GM19023 (cell line): ENCODE measurements around the gene GHITM.
"Not testable (repeated sequence)": the region's sequence is repeated elsewhere in the genome, so short reads cannot be mapped to it uniquely, and the experiment has no call there.

Source experiments
- ATAC-seq: cut with Tn5 transposase; IDR thresholded peaks from one replicate; pipeline ENCODE4 v1.9.1; 2021; ENCODE audit warnings: mild to moderate bottlenecking, moderate library complexity; ENCODE audit not compliant: unreplicated experiment

The GHITM gene

GRCh38 chr10:84147347-84147746 is 8.0 kb downstream of the GHITM start:
- no peak for ATAC-seq

DNA sequence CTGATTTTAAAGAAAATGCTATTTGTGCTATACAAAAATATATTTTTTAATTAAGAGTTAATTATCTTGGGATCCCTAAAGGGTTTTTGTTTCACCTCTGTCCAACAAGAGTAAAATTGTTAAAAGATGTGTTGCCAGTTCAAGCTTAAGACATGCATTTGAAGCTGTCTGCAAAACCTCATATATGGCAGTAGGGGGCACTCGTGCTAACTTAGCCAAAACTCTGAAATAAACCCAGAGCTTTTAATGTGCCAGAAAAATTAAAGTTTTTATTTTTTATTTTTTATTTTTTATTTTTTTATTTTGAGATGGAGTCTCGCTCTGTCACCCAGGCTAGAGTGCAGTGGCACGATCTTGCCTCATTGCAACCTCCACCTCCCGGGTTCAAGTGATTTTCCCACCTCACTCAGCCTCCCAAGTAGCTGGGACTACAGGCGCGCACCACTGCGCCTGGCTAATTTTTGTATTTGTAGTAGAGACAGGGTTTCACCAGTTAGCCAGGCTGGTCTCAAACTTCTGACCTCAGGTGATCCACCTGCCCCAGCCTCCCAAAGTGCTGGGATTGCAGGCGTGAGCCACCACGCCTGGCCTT is 8.8 kb downstream of the GHITM start:
- not testable (repeated sequence) for ATAC-seq

GRCh38 chr10:84149854-84150253 is 10.5 kb downstream of the GHITM start:
- no peak for ATAC-seq

DNA sequence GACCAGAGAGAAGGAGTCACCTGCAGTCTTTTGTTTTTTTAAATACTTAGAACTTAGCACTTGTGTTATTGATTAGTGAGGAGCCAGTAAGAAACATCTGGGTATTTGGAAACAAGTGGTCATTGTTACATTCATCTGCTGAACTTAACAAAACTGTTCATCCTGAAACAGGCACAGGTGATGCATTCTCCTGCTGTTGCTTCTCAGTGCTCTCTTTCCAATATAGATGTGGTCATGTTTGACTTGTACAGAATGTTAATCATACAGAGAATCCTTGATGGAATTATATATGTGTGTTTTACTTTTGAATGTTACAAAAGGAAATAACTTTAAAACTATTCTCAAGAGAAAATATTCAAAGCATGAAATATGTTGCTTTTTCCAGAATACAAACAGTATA is 13.5 kb downstream of the GHITM start:
- ATAC-seq, result no peak

DNA sequence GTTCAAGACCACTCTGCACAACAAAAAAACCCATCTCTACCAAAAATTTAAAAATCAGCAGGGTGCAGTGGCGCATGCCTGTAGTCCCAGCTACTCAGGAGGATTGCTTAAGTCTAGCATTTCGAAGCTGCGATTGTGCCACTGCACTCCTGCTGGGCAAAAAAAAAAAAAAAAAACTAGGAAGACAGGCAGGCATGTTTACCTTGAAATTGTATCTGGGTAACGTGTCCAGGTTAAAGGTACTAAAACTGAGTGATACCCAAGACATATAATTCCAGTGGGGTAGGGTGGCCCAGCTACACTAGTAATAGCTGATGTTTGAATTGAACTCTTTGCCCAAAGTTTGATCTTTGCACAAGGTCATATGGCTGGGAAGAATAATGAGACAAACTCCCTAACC is 16.2 kb downstream of the GHITM start:
- ATAC-seq, result no peak

GRCh38 chr10:84156009-84156408 is 16.7 kb downstream of the GHITM start:
- ATAC-seq, result no peak

- peak; percentile 60 for ATAC-seq
Measured at GRCh38 chr10:84156768-84157167, 17.5 kb downstream of the GHITM start.

DNA sequence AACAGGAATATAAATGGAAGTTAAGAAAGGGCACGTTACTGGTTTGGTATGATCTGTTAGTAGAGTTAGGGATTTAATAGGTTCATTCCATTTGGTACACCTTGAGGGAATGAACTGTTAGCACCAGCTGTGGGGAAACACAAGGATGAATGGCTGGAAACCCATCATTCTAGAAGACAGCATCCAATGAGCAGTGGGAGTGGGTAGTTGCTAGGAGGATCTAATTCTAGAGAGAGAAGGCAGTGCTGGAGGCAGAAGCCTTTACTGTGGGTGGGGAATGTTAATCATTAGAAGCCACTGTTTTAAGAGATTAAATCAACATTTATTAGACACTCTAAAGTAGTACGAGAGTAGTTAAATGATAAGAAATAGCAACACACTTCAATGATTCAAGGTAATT is 18.8 kb downstream of the GHITM start:
- no peak for ATAC-seq

- ATAC-seq, result no peak
Measured at GRCh38 chr10:84158550-84158949, 19.2 kb downstream of the GHITM start.

GRCh38 chr10:84159076-84159685 is 19.9 kb downstream of the GHITM start:
- ATAC-seq, result no peak

DNA sequence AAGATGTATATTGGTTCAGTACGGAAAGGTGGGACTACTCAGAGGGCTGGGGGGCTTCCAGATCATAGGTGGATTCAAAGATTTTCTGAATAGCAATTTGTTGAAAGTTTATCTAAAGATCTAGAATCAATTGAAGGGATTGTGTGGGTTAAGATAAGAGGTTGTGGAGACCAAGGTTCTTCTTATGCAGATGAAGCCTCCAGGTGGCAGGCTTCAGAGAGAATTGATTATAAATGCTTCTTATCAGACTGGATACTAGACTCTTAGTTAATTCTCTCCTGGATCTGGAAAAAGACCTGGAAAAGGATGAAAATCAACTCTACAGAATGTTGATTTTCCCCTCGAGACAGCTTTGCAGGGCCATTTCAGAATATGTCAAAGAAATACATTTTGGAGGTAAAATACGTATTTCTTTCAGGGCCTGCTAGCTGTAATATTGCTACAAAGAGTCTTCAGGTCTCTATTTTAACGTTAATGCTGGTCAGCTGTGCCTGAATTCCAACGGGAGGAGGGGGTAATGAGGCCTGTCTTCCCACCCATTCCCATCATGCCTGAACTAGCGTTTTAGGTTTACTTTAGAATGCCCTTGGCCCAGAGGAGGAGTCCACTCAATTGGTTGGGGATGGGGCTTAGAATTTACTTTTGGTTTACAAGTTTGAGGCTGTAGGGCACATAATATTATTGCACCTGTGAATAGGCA is 21.5 kb downstream of the GHITM start:
- no peak for ATAC-seq

DNA sequence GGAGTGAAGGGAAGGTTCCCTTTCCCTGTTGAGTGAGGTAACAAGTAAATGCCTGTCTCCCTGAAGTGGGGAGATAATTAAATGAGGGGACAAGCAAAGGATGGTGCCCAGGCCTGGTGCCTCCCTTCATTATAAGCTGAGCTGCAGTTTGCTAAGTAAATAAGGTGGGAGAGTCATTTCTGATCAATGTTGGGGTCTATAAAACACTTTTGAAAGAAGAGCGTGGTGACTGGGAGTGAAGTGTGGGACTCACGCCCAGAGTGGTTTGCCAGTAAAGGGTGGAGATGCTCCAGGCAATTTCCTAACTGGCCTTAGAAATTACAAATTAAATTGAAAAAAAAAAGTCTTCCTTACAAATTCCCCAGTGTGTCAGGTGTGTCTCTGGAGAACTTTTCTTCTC is 24.7 kb downstream of the GHITM start:
- ATAC-seq, result no peak

GRCh38 chr10:84164442-84164841 is 25.1 kb downstream of the GHITM start:
- ATAC-seq, result no peak

DNA sequence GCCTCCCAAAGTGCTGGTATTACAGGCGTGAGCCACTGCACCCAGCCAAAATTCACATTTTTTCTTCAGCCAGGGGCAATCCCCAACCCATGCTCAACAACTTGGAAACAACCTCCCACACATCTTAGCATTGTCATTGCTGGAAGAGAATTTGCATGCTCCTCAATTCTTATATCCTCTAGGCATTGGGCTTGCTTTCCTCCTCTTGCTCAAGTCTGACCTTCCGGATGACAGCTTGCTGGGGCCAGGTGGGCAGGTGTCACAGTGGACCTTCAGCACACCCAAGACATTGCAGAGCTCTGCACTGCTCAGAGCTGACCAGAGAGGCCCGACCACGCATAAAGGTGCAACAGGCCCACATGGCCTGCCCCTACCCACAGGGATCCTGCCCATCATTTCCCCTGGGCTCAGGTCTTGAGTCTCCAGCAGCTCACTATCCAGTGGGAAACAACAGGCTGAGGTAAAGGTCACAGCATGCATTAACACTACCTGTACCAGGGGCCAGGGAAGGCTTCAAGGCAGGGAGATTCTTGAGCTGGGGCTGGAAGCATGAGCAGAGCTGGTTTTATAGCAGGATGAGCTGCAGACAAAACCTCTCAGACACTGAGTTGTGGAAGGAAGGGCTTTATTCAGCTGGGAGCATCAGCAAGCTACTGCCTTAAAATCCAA is 27.4 kb downstream of the GHITM start:
- peak; percentile 47 for ATAC-seq

GRCh38 chr10:84167289-84167653 is 28.0 kb downstream of the GHITM start:
- ATAC-seq, result peak; percentile 22

- not testable (repeated sequence) for ATAC-seq
Measured at GRCh38 chr10:84168382-84168781, 29.1 kb downstream of the GHITM start.

DNA sequence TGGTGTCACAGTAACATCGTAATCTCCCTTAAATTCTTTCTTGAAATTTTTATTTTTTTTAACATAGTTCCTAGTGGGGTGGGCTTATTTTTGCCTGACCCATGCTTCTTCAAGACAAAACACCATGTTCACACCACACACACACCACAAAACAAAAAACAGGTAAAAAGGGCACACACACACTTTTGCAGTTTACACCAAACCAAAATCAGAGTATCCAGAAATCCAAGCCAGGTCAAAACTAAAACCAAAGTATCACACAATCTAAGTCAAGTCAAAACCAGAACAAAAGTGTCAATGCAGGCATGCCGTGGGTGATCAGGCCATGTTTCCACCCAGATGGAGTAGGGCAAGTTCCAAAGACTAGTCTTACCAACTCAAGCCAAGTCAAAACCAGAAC is 31.9 kb downstream of the GHITM start:
- not testable (repeated sequence) for ATAC-seq

DNA sequence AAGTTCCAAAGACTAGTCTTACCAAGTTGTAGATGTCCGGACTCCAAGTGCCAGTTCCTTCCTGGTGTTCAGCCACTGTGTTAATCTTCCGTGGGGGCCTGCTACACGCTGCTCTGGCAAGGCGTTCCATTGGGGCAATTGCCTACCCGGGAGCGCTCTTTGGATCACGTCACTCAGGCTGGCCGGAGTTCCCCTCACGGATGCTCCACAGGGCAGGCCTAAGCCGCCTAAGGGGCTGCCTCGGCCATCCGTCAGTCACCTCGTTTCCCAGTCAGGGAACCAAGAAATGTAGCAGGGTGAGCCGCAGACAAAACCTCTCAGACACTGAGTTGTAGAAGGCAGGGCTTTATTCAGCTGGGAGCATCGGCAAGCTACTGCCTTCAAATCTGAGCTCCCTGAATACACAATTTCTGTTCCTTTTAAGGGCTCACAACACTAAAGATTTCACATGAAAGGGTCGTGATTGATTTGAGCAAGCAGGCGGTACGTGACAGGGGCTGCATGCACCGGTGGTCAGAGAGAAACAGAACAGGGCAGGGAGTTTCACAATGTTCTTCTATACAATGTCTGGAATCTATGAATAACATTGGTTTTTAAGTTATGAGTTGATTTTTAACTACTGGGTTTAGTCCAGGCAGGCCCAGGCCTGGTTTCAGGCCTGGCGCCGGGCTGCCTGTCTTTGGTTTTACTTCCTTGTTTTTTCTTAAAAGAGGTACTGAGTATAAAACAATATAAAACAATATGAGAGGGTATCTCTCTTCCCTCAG is 32.6 kb downstream of the GHITM start:
- peak; percentile 24 for ATAC-seq

- peak; percentile 55 for ATAC-seq
Measured at GRCh38 chr10:84172467-84173356, 33.4 kb downstream of the GHITM start.

DNA sequence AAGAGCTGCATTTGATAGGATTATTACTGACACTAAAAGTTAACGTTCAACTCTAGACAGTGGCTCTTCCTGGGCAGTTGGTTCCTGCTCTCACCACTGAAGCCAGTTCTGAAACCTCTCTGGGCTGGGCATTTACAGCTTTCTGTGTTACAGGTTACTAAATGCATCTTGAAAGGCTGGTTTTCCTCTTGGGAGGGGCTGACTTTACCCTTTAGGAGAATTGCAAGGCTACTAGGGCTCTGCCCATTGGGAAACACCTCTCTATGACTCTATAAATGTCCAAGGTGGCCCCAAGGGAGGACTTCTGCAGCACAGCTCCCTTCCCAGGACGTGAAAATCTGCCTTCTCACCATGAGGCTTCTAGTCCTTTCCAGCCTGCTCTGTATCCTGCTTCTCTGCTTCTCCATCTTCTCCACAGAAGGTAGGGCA is 34.2 kb downstream of the GHITM start, which contains the start of gene GPR15LG:
TSS of gene GPR15LG (plus strand) at position 301 of the 429 bp plus-strand sequence. CDS start at position 352, 51 bp downstream.
- ATAC-seq, result peak; percentile 29
